ENCODE results near the gene ARL15. TPM values are rescaled to one million over a fixed set of nuclear protein-coding genes. Genes with fewer than 3 reads are reported as not detected.

ARL15 gene
- total RNA-seq, 4 donors from 2014 or later = 19.6 to 52.5 (median 30.6) TPM

DNA sequence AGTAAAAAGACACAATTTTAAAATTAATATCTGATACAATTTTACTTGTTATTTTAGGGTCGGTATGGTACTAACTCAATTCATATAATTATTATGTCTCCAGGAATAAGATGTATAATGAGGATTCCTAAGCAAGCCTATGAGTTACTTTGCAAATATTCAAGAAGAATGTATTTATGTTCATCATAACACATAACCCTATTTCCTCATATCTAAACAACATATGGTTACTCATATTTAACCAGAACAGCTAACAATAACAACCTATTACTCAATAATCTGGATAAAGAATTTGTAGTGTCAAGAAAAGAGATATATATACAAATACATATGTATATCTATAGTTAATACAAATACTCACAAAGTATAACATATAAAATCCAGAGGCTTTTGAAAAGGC is 285.9 kb downstream of the ARL15 start:
- TF ChIP-seq, protein P1, sequence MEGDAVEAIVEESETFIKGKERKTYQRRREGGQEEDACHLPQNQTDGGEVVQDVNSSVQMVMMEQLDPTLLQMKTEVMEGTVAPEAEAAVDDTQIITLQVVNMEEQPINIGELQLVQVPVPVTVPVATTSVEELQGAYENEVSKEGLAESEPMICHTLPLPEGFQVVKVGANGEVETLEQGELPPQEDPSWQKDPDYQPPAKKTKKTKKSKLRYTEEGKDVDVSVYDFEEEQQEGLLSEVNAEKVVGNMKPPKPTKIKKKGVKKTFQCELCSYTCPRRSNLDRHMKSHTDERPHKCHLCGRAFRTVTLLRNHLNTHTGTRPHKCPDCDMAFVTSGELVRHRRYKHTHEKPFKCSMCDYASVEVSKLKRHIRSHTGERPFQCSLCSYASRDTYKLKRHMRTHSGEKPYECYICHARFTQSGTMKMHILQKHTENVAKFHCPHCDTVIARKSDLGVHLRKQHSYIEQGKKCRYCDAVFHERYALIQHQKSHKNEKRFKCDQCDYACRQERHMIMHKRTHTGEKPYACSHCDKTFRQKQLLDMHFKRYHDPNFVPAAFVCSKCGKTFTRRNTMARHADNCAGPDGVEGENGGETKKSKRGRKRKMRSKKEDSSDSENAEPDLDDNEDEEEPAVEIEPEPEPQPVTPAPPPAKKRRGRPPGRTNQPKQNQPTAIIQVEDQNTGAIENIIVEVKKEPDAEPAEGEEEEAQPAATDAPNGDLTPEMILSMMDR (IDR thresholded peaks at IDR 0.05; ENCODE audit: low read depth) = no peak

DNA sequence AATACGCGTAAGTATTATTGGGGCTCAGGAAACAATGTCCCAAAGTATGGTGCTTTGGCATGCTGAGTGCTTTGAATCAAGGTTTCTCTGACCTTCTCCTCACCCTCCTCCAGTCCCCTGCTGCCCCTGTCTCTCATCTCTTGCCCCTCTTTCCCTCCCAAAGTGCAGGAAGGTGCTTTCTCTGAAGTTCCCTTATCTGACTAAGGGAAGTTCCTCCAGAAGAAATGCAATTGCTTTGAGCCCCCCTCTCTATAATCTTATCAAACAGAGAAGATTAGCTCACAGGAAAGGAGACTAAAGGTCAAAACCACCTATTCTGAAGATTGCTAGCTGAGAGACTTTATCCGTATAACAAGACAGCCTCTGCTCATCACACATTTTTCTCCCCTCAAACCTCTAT is 288.1 kb downstream of the ARL15 start:
- TF ChIP-seq, protein P1 (IDR thresholded peaks at IDR 0.05; ENCODE audit: low read depth) = no peak

DNA sequence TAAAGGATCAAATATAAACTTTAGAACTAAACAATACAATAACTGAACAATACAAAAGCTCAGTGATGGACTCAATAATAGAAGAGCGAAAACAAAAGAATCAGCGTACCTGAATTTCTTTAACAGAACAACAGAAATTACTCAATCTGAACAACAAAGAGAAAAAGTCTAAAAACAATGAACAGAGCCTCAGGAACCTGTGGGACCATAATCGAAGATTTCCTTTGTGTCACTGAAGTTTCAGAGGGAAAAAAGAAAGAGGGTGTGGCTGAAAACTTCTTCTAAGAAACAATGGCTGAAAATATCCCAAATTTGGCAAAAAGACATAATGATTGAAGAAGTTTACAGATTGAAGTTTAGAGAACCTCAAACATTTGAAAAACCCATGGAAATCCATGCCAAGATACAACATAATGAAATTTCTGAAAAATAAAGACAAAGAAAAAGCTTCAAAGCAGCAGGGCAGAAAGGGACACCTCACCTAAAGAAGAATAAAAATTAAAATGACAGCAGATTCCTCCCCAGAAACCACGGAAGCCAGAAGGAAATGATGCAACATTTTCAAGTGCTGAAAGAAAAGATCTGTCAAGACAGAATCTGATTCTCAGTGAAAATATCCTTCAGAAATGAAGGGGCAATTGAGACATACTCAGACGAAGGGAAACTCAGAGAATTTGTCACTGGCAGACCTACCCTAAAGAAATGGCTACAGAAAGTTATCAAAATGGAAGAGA is 288.8 kb downstream of the ARL15 start:
- TF ChIP-seq, protein P1 (IDR thresholded peaks at IDR 0.05; ENCODE audit: low read depth) = no peak

DNA sequence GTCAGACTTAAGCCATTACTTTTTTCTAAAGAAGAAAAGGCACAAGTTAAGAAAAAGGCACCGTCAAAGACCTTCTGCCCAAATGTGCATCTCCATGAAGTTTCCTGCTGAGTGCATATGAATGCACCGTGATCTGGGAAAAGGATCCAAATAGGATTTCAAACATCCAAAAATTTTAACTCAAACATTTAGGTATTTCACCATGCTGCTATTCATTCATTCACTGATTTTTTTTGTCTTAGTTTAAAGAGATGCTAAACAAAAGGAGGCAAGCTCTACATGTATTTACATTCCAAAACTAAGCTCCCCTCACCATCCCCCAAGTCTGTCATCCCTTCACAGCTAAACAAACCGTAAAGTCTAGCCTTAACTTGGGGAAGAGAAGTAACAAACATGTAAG is 291.9 kb downstream of the ARL15 start:
- TF ChIP-seq, protein P1 (IDR thresholded peaks at IDR 0.05; ENCODE audit: low read depth) = no peak

DNA sequence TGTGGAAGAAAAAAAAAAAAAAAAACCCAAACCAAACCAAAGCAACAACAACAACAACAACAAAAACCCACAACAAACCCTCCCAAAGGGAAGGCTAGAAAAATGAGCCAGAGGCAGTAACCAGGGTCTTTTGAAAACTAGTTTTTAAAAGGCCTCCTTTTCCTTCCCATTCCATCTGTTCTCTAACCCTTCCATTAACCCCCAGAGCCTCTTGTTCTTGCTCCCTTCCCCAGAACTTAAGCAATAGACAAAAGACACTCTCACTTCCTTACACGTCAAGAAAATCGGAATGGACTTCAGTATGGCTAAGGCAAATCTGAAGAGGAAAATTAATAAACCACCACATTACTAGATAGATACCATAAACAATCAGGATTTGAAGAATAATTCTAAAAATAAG is 292.8 kb downstream of the ARL15 start:
- TF ChIP-seq, protein P1 (IDR thresholded peaks at IDR 0.05; ENCODE audit: low read depth) = no peak

DNA sequence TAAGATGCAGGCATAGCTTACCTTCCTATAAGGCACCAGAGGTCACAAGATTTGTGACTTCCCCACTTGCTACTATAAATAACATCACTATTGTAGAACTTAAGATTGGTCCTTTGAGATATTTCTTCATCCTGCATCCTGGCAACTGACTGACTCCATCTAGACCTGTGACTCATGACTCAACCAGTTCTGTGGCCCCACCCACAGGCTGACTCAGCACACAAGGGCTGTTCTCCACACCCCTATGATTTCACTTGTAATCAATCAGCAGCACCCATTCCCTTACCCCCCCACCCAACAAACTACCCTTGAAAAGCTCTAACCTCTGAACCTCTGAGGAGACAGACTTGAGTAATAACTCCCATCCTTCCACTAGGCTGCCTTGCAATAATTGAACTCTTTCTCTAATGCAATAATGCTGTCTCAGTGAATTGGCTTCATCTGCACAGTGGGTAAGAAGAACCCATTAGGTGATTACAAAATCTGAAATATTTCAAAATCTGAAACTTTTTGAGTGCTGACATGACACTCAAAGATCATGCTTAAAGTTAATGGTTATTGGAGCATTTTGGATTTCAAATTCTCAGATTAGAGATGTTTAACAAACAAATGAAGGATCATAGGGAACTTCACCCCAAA is 296.7 kb downstream of the ARL15 start:
- TF ChIP-seq, protein P1 (IDR thresholded peaks at IDR 0.05; ENCODE audit: low read depth) = no peak

DNA sequence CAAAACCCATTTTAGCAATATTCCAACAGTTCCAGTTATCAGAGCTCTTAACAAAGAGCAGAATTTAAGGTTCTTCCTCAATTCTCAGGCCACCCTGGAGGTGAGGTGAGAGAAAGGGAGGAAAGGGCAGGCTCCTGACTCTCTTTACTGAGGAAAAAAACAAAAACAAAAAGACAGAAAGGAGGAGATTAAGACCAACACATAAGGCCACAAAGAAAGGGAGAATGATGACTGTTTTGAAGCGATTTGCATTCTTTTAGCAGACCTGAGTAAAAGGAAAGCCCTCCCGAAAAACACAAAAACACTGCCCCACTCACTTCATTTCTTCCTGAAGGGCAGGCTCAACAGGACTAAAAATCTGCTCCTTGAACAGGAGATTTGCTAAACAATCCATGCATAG is 300.5 kb downstream of the ARL15 start:
- TF ChIP-seq, protein P1 (IDR thresholded peaks at IDR 0.05; ENCODE audit: low read depth) = no peak
